A549 (cell line): ENCODE measurements around the gene ZFP92. TPM values are rescaled to one million over a fixed set of nuclear protein-coding genes. Genes with fewer than 3 reads are reported as not detected.

Source experiments
- ATAC-seq, 2 experiments: fragments of 200-7000 bp in 1 of 2; fragments of >200 bp in 1 of 2; cut with Nextera tagmentation in 1 of 2; cut with Tn5 transposase in 1 of 2; 3 replicates each; pipeline versions ENCODE4 v1.8.0 to v1.9.1; 2018 to 2020; ENCODE audit warnings: mild to moderate bottlenecking in 1 of 2, moderate library complexity in 1 of 2
- CTCF ChIA-PET: fragments of 300-600 bp; sonication (Branson Sonifier 250); formaldehyde crosslinking; extraction: SDS; loops from one replicate; lab custom pipeline; 2021; ENCODE audit warnings: antibody characterized with exemption, inconsistent platforms; lab: Yijun Ruan, JAX
- POLR2A ChIA-PET: fragments of 350-600 bp; formaldehyde crosslinking; extraction: SDS; loops from one replicate; lab custom pipeline; 2021; ENCODE audit warnings: antibody characterized with exemption, inconsistent platforms; lab: Yijun Ruan, JAX
- DNase-seq, 2 experiments: peaks; one replicate each; pipeline versions ENCODE4 v3.0.0 to v3.0.0-alpha.2; 2011 to 2016; ENCODE audit warnings: low read depth in 1 of 2, low spot score in 1 of 2
- FAIRE-seq: peaks from 2 replicates; lab custom pipeline; 2011; peaks lifted over from hg19 to GRCh38; lab: Jason Lieb, UNC
- H3K27ac ChIP-seq, 2 experiments: fragments of >200 bp; sonication (Bioruptor Twin); formaldehyde crosslinking; 3 replicates each; pipeline ENCODE4 v1.5.1; 2016 to 2017
- H3K4me1 ChIP-seq: fragments of >200 bp; sonication (Bioruptor Twin); formaldehyde crosslinking; 3 replicates; pipeline ENCODE4 v1.6.1; 2016
- H3K4me2 ChIP-seq: fragments of >200 bp; sonication (Bioruptor Twin); formaldehyde crosslinking; 3 replicates; pipeline ENCODE4 v1.6.1; 2016
- H3K4me3 ChIP-seq: fragments of >200 bp; sonication (Bioruptor Twin); formaldehyde crosslinking; 3 replicates; pipeline ENCODE4 v1.5.1; 2016
- H3K9me3 ChIP-seq: fragments of >200 bp; sonication (Bioruptor Twin); formaldehyde crosslinking; 3 replicates; pipeline ENCODE4 v1.6.1; 2016
- BHLHE40 ChIP-seq: IDR thresholded peaks from 2 replicates; pipeline ENCODE4 v1.6.1; 2012; ENCODE audit warnings: low read depth, low read length, inconsistent platforms
- CHD2 ChIP-seq: fragments of 150-350 bp; IDR thresholded peaks from 2 replicates; pipeline ENCODE4 v1.6.1; 2014; ENCODE audit warnings: low read length; ENCODE audit not compliant: partially characterized antibody
- EHMT2 ChIP-seq: fragments of 200-600 bp; sonication (generic); IDR thresholded peaks from 2 replicates; pipeline ENCODE4 v1.6.1; 2016; ENCODE audit warnings: antibody characterized with exemption, low read depth, mild to moderate bottlenecking, moderate library complexity
- ELK1 ChIP-seq: fragments of 150-350 bp; IDR thresholded peaks from 2 replicates; pipeline ENCODE4 v1.6.1; 2014; ENCODE audit warnings: low read depth, mild to moderate bottlenecking, low read length
- EP300 ChIP-seq, 2 experiments: fragments of >200 bp; sonication (Bioruptor Twin); formaldehyde crosslinking; IDR thresholded peaks; 2 replicates in 1 of 2; 3 replicates in 1 of 2; pipeline ENCODE4 v1.6.1; 2016 to 2017
- ESRRA ChIP-seq: fragments of 150-350 bp; IDR thresholded peaks from 2 replicates; pipeline ENCODE4 v1.6.1; 2014; ENCODE audit warnings: mild to moderate bottlenecking, low read length, borderline replicate concordance
- FOSB ChIP-seq: fragments of 250-450 bp; sonication (Bioruptor Pico); IDR thresholded peaks from 2 replicates; pipeline ENCODE4 v1.5.0; 2020; ENCODE audit warnings: mild to moderate bottlenecking, moderate library complexity
- FOSL2 ChIP-seq, 2 experiments: fragments of 450-650 bp in 1 of 2; fragments of >200 bp in 1 of 2; sonication (Bioruptor Twin) in 1 of 2; formaldehyde crosslinking; IDR thresholded peaks; 2 replicates each; pipeline versions ENCODE4 v1.5.0 to v1.6.1; 2016 to 2020; ENCODE audit warnings: mild to moderate bottlenecking in 1 of 2, moderate library complexity in 1 of 2
- GATA3 ChIP-seq: IDR thresholded peaks from 2 replicates; pipeline ENCODE4 v1.6.1; 2012; ENCODE audit warnings: borderline replicate concordance
- HMGXB4 ChIP-seq: fragments of 250-450 bp; sonication (Bioruptor Pico); IDR thresholded peaks from 2 replicates; pipeline ENCODE4 v1.5.0; 2021; ENCODE audit warnings: mild to moderate bottlenecking, moderate library complexity, borderline replicate concordance
- HOXA7 ChIP-seq: fragments of 250-450 bp; sonication (Bioruptor Pico); IDR thresholded peaks from 2 replicates; pipeline ENCODE4 v1.5.0; 2020; ENCODE audit warnings: mild to moderate bottlenecking, moderate library complexity
- HOXB5 ChIP-seq: fragments of 250-450 bp; sonication (Bioruptor Pico); IDR thresholded peaks from 2 replicates; pipeline ENCODE4 v1.5.0; 2020; ENCODE audit warnings: mild to moderate bottlenecking, moderate library complexity
- MYC ChIP-seq: IDR thresholded peaks from 2 replicates; pipeline ENCODE4 v1.6.1; 2012; ENCODE audit warnings: mild to moderate bottlenecking, inconsistent platforms, low read length, improper control_type of control experiment, borderline replicate concordance
- NFE2L2 ChIP-seq: fragments of 150-350 bp; conservative IDR thresholded peaks from 2 replicates; pipeline ENCODE4 v1.6.1; 2014; ENCODE audit warnings: low read length
- NPAS2 ChIP-seq: fragments of 250-450 bp; sonication (Bioruptor Pico); IDR thresholded peaks from 2 replicates; pipeline ENCODE4 v1.8.0; 2022; ENCODE audit warnings: mild to moderate bottlenecking, moderate library complexity, borderline replicate concordance
- POLR2AphosphoS2 ChIP-seq: conservative IDR thresholded peaks from 2 replicates; pipeline ENCODE4 v1.6.1; 2012; ENCODE audit warnings: low read length, improper control_type of control experiment, inconsistent platforms
- RAD21 ChIP-seq, 2 experiments: fragments of >200 bp in 1 of 2; sonication (Bioruptor Twin) in 1 of 2; formaldehyde crosslinking in 1 of 2; IDR thresholded peaks in 1 of 2; conservative IDR thresholded peaks in 1 of 2; 2 replicates in 1 of 2; 3 replicates in 1 of 2; pipeline ENCODE4 v1.6.1; 2012 to 2018; ENCODE audit warnings: inconsistent platforms in 1 of 2
- RARB ChIP-seq: fragments of 250-450 bp; sonication (Bioruptor Pico); IDR thresholded peaks from 2 replicates; pipeline ENCODE4 v1.8.0; 2021; ENCODE audit warnings: mild to moderate bottlenecking, moderate library complexity
- RCOR1 ChIP-seq: fragments of 150-350 bp; IDR thresholded peaks from 2 replicates; pipeline ENCODE4 v1.6.1; 2014; ENCODE audit warnings: antibody characterized with exemption, low read length, low read depth
- RNF2 ChIP-seq: fragments of 200-600 bp; sonication (generic); IDR thresholded peaks from 2 replicates; pipeline ENCODE4 v1.6.1; 2016; ENCODE audit warnings: low read depth, mild to moderate bottlenecking, antibody characterized with exemption, moderate library complexity, borderline replicate concordance
- SMC3 ChIP-seq: fragments of >200 bp; sonication (Bioruptor Twin); formaldehyde crosslinking; IDR thresholded peaks from 3 replicates; pipeline ENCODE4 v1.6.1; 2018; ENCODE audit warnings: inconsistent platforms
- TFCP2L1 ChIP-seq: fragments of 250-450 bp; sonication (Bioruptor Pico); IDR thresholded peaks from 2 replicates; pipeline ENCODE4 v1.5.0; 2021; ENCODE audit warnings: mild to moderate bottlenecking
- USF2 ChIP-seq: fragments of 450-650 bp; IDR thresholded peaks from 2 replicates; pipeline ENCODE4 v1.6.1; 2014; ENCODE audit warnings: antibody characterized with exemption
- ZSCAN20 ChIP-seq: fragments of 250-450 bp; sonication (Bioruptor Pico); IDR thresholded peaks from 2 replicates; pipeline ENCODE4 v1.8.0; 2022; ENCODE audit warnings: mild to moderate bottlenecking, moderate library complexity
- WGBS: methylation state at CpG from one replicate; pipeline ENCODE4 v1.1.6; 2017; ENCODE audit errors: missing lambda C conversion rate; 5-methylcytosine and 5-hydroxymethylcytosine counted together
- polyA plus RNA-seq, 4 experiments: library from polyadenylated mRNA; depleted of rRNA in 3 of 4; stranded (reverse); fragments of >200 nt; fragmentation: RNase III in 1 of 4; extraction: RNeasy Plus Mini Kit Qiagen cat#74134 plus additional on column Dnase treatment in 1 of 4; gene quantifications; 2 replicates in 3 of 4; 3 replicates in 1 of 4; pipeline ENCODE4 v1.2.3, GENCODE V29; 2011 to 2017

Gene ZFP92
- polyA plus RNA-seq, 2 of the 4 experiments (the other 2 are of a cell fraction) = 0.47 to 0.70 TPM

DNA sequence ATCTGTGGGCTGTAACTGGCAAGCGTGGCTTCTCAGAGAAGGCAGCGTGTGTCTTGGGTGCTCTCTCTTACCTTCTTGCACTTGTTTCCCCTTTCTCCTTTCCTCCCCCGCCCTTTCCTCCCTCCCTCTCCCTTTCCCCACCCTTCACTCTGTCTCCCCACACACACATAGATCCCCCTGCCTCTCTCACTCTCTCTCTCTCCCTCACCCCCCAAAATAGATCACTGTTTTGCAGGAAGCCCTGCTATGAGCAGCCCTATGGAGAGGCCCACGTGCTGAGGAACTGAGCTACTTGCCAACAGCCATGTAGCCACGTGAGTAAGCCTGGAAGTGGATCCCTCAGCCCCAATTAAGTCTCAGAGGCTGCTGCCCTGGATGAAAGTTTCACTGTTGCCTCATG lies 5.8 kb upstream of the ZFP92 start:
- no peak overlapping the region for H3K4me2 ChIP-seq
- ChIA-PET CTCF (interaction anchor here (1.5 to 1.7 kb wide), 3 partner anchors 13 to 56 kb away, joined by 3 to 4 read pairs (median 3); no protein-coding TSS in a partner anchor), POLR2A (no interaction called here)
- no peak overlapping the region for H3K4me3 ChIP-seq
- FAIRE-seq (no peak), DNase-seq (no peak), ATAC-seq (no peak)
- no peaks in the 10 kb centered on the region for H3K9me3 ChIP-seq
- 22% methylated on average over 4 of the region's 5 CpGs for WGBS
- H3K4me1 ChIP-seq = no peaks in the 10 kb centered on the region
- no peak overlapping the region for H3K27ac ChIP-seq
- no peak for TF ChIP-seq FOSL2 (IDR thresholded peaks at IDR 0.05)
- no peak for TF ChIP-seq FOSL2 (CRISPR knock-in tag; IDR thresholded peaks at IDR 0.05)
- TF ChIP-seq TFCP2L1 (CRISPR knock-in tag) = no peak
- TF ChIP-seq RAD21 (conservative IDR thresholded peaks at IDR 0.05 in 1 of 2, IDR thresholded peaks at IDR 0.05 in 1 of 2) = no peak
- TF ChIP-seq RARB (CRISPR knock-in tag) = no peak
- TF ChIP-seq GATA3 = no peak
- TF ChIP-seq SMC3 = no peak
- no peak for TF ChIP-seq USF2
- no peak for TF ChIP-seq POLR2AphosphoS2
- no peak for TF ChIP-seq HMGXB4 (CRISPR knock-in tag)

- TF ChIP-seq NFE2L2 = no peak
- no peak for TF ChIP-seq CHD2
- no peak for TF ChIP-seq EHMT2
- TF ChIP-seq HOXB5 (CRISPR knock-in tag) = no peak
- no peak for TF ChIP-seq ELK1
- no peak for TF ChIP-seq BHLHE40
- no peak for TF ChIP-seq EP300 (IDR thresholded peaks at IDR 0.05)
- no peak for TF ChIP-seq RARB (CRISPR knock-in tag)
- no peak for TF ChIP-seq HOXA7 (CRISPR knock-in tag)
- no peak for TF ChIP-seq ESRRA
- TF ChIP-seq ZSCAN20 (CRISPR knock-in tag) = no peak
- TF ChIP-seq, all 56 proteins: peak for 0
- no peaks in the 10 kb centered on the region for H3K4me1 ChIP-seq
- POLR2A ChIA-PET = no interaction called here
- no peak for FAIRE-seq
- CTCF ChIA-PET = interaction anchor here (1.5 to 1.7 kb wide), 4 partner anchors 13 to 373 kb away, joined by 3 to 4 read pairs (median 3); no protein-coding TSS in a partner anchor
- WGBS = 61% methylated on average over 9 of the region's 9 CpGs
- no peak overlapping the region for H3K4me3 ChIP-seq
- H3K27ac ChIP-seq = no peak overlapping the region
- H3K9me3 ChIP-seq = no peaks in the 10 kb centered on the region
- no peak for DNase-seq
- ATAC-seq = no peak
- H3K4me2 ChIP-seq = no peak overlapping the region
These were observed 5.3 kb upstream of the ZFP92 start for GRCh38 chrX:153406011-153406410.

DNA sequence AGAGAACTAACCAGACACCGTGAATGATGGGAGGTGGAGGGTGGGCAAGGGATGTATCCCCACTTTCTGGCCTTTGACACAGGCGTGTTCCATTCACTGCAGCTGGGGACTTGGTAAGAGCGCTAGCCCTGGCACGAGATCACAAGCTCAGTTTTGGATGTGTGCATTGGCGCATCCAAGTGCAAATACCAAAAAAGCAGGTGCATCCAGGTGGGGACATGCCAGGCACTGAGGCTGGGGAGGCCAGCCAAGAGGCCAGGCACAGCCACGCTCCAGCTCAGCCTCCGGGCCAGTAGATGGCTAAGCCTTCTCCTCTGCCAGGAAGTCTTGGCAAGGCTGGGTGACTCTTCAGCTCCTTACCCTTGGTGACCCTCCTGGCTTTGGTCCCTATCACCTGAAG lies 4.4 kb upstream of the ZFP92 start:
- Histone ChIP-seq H3K4me2 (no peak overlapping the region), H3K27ac (no peak overlapping the region), H3K4me1 (no peaks in the 10 kb centered on the region), H3K9me3 (no peaks in the 10 kb centered on the region), H3K4me3 (no peak overlapping the region)
- FAIRE-seq = no peak
- 31% methylated on average over 7 of the region's 7 CpGs for WGBS
- ChIA-PET CTCF (interaction anchor here (1.6 kb wide), 2 partner anchors 53 to 374 kb away, joined by 3 read pairs; no protein-coding TSS in a partner anchor), POLR2A (no interaction called here)
- TF ChIP-seq EHMT2 (no peak), RNF2 (no peak), HMGXB4 (CRISPR knock-in tag) (no peak), USF2 (no peak), MYC (no peak), NFE2L2 (no peak), GATA3 (no peak), RCOR1 (no peak), FOSB (no peak), NPAS2 (CRISPR knock-in tag) (no peak)
- no peak for ATAC-seq
- no peak for DNase-seq
